MV-4-11 (cell line): ENCODE data around the gene LSM14A.
"Not testable (repeated sequence)": the region's sequence is repeated elsewhere in the genome, so short reads cannot be mapped to it uniquely, and the experiment has no call there.

ENCODE experiments used
- DNase-seq: peaks from one replicate; lab custom pipeline; 2025; lab: John Stamatoyannopoulos, UW

The LSM14A gene

DNA sequence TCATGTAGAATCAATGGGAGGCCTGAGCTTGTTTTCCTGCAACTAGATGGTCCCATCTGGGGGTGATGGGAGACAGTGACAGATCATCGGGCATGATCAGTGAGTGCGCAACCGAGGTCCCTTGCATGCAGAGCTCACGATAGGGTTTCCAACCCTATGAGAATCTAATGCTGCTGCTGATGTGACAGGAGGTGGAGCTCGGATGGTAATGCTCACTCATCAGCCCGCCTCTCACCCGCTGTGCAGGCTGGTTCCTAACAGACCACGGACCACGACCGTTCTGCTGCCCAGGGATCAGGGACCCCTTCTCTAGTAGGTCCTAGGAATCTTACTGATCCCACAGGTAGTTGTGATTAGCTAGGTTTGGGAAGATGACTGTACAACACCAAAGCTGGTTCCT, 58.5 kb downstream of the LSM14A start:
- DNase-seq = no peak

DNA sequence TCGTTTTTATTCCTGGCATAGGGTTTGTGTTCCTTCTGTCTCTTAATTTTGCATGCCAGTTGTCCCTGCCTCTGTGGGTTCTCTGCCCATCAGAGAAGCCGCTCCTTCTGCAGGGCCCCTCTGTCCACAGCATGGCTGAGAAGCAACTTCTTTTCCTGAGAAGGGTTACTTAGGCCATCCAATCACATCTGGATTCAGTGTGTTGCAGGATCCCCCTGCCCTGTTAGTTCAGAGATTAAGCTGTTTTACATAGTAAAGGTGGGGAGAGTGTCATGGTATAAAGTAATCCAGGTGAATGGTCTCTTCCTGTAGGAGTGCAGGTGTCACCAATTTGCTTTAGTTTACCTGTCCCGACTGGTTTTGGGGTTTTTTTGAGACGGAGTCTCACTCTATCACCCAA, 59.1 kb downstream of the LSM14A start:
- DNase-seq = no peak

DNA sequence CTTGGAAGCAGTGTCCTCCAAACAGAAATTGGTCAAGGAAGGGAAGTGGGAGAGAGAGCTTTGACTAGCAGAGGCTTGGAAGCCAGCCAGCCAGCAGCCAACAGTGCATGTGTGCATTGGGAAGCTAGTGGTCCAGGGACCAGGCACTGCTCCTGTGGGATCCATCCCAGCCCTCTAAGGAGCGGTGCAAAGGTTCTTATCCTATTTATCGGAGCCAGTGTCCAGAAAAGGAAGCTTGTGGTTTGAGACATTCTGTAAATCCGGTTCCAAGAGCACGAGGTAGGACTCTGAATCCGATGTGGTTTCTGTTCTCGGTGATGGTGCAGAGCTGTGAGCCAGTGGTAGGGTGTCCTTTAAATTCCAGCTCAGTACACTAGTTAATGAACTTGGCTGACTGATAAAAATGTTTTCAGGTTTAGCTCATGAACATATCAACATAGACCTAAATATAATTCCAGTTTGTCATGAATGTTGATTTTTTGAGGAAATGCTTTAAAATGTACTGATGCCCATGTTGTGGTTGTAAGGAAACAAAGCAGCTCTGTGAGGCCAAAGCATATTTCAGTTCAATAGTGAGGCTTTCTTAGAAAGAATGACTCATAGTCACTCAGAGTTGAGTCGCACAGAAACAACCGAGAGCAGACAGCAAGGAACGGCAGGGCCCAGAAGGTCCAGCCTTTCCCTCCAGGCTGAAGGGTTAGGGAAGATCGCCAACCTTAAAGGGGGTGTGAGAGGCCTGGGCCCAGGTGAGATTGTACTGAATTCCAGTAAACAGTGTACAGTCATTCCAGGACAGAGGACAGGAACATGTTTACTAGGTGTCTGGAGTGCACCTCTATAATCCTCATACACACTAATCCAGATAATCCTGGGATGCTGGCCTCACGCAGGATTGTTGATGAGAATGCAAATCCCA, 60.5 kb downstream of the LSM14A start:
- peak; percentile 82 for DNase-seq

DNA sequence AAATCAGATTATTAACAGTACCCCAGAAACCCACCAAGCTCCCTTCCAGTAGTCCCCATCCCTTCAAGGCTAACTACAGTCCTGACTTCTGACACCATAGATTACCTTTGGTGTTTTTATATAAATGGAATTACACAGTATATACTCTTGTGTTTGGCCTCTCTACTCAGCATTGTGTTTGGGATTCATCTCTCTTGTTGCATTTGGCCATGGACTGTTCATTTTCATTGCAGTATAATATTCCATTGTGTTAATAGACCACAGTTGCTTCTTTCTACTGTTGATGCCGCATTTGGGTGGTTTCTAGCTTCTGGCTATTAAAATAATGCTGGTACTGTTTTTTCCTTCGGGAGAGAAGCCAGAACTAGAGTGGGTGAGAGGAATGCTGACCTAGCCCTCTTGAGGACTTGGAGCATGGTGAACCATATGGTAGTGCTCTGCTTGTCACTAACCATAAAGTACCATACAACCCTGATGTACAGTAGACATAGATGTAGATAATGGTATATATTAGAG, 63.2 kb downstream of the LSM14A start:
- DNase-seq = no peak

DNA sequence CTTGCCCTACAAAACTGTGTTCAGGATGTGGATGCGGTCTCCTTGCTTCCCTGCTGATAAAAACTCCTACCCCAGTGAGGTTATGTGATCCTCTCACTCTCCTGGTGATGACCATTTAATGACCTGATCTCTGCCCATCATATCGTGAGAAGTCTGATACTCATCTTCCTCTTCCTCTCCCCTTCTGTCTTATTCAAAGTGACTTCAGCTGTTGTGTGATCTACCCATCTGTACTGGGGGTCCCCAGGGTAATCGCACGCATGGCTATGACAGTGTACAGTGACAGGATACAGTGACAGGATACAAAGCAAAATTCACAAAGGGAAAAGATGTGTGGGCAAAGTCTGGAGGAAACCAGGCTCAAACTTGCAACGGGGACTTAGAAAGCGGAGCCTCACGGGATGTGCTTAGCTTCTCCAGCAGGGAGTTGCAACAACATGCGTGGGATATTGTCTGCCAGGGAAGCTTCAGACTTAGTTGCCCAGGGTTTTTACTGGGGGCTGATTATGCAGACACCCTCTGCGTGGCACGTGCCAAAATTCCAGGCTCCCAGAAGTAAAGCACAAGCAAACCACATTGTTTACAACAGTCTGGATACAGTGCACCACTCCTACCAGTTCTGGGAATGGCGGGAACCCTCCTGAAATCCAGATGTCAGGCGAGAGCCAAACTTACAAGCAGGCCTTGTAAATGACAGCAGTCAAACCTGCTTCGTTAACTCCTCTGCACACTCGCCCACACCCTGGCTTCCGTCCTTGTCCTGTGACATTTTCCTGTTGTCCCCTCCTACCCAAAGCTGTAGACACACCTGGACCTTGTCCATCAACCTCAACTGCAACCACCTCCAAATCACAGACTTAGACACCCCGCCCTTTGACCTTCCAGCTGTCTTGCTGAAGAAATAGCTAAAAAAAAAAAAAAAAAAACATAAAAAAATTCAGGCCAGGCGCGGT, 64.0 kb downstream of the LSM14A start:
- DNase-seq = no peak

DNA sequence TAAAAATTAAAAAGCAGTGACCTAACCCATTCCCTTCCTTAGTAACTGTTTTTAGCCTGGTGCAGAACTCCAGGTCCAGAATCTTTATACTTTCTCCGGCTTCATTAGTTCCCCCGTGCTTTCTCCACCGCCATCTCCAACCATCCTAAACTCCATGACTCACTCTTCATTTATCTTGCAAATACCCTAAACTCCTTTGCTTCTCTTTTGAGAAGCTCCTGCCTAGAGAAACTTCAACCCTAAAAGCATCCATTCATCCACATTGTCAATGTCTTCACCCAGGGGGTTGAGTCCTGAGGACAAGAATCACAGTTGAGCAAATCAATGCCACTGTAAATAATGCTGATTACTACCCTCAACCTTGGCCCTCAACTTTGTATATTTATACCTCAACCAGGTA, 65.0 kb downstream of the LSM14A start:
- DNase-seq = no peak

DNA sequence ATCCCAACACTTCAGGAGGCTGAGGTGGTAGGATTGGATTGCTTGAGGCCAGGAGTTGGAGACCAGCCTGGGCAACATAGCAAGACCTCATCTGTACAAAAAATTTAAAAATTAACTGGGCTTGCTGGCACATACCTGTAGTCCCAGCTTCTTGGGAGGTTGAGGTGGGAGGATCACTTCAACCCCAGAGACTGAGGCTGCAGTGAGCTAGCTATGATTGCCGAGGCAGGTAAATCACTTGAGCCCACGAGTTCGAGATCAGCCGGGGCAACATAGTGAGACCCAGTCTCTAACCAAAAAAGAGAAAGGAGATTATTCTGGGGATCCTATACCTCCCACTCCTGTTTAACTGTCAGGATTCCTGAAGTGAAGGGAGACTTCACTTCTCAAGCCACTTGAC, 65.6 kb downstream of the LSM14A start:
- no peak for DNase-seq

DNA sequence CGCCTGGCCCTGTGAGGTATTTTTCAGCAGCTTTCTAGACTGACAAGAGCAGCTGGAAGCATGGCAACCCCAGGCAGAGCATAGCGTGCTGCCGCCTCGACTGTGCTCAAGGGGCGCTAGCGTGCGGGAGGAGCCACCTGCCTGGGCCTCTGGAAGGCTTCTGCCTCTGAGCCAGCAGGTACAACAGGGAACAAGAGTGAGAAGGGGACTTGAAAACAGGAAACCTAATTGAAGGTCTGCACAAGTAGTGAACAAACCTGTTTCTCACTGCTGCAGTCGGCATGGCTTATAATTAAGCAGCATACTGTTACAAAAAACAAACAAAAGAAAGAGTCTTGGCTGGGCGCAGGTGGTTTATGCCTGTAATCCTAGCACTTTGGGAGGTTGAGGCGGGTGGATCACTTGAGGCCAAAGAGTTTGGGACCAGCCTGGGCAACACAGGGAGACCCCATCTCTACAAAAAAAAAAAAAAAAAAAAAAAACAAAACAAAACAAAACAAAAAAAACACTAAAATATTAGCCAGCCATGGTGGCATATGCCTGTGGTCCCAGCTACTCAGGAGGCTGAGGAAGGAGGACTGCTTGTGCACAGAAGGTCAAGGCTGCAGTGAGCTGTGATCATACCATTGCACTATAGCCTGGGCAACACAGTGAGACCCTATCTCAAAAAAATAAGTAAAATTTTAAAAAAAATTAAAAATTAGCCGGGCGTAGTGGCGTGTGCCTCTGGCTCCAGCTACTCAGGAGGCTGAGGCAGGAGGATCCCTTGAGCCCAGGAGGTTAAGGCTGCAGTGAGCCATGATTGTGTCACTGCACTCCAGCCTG, 69.4 kb downstream of the LSM14A start:
- DNase-seq = no peak

DNA sequence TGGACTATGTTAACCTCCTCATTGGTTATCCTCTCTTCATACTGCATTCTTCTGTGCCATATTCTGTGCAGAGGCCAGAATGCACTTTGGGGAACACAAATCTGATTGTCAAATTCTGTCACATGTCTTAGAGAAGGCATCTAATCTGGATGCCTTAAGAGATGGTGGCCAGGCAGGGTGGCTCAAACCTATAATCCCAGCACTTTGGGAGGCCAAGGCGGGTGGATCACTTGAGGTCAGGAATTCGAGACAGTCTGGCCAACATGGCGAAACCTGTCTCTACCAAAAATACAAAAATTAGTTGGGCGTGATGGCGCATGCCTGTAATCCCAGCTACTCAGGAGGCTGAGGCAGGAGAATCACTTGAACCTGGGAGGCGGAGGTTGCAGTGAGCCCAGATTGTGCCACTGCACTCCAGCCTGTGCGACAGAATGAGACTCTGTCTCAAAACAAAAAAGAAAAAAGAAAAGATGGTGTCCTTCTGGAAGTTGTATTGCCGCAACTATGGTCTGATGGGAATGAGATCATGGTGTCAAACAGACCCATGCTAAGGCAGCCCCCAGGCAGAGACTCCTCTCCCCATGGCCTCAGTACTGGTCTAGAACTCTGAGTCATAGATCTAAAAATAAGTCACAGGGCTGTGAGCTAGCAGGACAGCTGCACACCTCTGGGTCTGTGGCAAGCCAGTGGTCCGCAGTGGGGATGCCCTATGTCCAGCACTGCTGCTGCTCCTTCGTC, 71.0 kb downstream of the LSM14A start:
- not testable (repeated sequence) for DNase-seq

DNA sequence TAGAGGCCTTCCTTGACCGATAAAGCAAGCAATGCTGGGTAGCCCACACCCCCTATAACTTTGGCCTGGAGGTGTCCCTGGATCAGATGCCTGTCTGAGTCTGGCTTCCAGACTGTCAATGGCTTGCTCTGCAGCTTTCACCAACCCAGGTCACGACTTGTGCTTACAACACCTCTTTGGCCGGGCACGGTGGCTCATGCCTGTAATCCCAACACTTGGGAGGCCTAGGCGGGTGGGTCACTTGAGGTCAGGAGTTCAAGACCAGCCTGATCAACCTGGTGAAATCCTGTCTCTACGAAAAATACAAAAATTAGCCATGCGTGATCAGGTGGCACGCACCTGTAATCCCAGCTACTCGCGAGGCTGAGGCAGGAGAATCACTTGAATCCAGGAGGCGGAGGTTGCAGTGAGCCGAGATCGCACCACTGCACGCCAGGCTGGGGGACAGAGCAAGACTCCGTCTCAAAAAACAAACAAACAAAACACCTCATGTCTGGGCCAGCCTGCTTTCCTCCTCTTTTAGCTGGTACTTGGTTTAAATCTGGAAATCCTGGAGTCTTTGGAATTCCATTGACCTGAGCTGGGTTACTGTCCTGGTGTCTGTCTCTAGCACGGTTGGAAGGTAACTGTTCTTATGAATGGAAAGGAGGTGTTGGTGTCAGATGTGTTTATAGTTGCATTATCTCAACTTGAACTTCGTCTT, 71.7 kb downstream of the LSM14A start:
- DNase-seq = no peak

DNA sequence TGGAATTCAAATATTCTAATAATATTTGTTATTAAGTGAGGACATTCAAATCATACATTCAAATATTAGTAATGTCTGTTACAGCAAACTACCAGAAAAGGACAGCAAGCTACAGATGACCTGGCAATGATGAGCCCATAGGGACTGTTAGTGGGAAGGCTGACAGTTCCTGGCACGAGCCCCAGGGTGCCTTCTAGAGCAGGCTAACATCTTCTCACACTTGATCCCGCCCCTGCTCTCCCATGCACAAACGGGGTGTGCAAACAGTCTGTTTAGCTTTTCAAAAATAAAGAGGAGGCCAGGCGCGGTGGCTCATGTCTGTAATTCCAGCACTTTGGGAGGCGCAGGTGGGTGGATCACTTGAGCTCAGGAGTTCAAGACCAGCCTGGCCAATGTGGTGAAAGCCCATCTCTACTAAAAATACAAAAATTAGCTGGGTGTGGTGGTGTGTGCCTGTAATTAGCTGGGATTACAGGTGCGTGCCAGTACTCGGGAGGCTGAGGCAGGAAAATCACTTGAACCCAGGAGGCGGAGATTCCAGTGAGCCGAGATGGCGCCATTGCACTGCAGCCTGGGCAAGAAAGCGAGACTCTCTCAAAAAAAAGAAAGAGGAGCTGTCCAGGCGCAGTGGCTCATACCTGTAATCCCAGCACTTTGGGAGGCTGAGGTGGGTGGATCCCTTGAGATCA, 72.5 kb downstream of the LSM14A start:
- no peak for DNase-seq

DNA sequence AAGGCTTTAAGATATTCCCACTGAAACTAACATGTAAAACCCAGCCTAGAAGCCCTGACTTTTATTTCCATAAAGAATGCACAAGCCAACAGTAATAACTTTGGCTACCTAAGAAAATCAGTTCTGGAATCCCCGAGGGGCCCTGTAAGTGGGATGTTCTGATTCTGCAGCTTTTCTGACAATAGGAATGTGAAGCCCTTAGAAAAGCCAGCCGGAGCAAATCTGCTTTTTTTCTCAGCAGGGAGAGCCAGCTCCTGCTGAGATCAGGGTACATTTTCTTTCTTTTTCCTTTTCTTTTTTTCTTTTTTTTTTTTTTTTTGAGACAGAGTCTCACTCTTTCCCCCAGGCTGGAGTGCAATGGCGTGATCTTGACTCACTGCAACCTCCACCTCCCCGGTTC, 74.0 kb downstream of the LSM14A start:
- no peak for DNase-seq

DNA sequence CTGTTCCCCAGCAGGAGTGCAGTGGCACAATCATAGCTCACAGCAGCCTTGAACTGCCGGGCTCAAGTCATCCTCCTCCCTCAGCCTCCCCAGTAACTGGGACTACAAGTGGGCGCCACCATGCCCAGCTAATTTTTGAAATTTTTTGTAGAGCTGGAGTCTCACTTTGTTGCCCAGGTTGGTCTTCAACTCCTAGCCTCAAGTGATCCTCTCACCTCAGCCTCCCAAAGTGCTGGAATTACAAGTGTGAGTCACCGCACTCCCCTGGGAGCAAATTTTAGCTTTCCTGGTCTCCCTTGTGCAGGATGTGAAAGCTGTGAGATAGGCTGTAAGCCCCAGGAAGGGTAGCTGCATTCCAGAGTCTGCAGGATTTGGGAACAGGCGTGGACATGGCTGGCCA, 76.6 kb downstream of the LSM14A start:
- DNase-seq = no peak

DNA sequence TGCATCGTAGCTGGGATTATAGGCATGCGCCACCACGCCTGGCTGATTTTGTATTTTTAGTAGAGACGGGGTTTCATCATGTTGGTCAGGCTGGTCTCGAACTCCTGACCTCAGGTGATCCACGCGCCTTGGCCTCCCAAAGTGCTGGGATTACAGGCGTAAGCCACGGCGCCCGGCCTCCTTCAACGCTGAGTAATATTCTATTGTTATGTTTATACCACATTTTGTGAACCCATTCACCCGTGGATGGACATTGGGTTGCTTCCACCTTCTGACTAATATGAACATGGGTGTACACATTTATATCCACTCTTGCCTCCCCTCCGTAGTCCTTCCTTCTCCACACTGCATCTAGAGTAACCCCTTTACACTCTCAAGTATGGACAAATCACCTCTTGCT, 80.9 kb downstream of the LSM14A start:
- not testable (repeated sequence) for DNase-seq

DNA sequence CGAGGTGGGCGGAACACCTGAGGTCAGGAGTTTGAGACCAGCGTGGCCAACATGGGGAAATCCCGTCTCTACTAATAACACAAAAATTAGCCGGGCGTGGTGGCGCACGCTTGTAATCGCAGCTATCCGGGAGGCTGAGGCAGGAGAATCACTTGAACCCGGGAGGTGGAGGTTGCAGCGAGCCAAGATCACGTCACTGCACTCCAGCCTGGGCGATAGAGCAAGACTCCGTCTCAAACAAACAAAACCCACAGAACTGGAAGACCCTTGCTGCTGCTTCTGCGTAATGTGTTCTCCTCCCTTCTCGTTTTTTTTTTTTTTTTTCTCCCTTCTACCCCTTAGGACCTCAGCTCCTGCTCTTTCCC, 81.4 kb downstream of the LSM14A start:
- not testable (repeated sequence) for DNase-seq

DNA sequence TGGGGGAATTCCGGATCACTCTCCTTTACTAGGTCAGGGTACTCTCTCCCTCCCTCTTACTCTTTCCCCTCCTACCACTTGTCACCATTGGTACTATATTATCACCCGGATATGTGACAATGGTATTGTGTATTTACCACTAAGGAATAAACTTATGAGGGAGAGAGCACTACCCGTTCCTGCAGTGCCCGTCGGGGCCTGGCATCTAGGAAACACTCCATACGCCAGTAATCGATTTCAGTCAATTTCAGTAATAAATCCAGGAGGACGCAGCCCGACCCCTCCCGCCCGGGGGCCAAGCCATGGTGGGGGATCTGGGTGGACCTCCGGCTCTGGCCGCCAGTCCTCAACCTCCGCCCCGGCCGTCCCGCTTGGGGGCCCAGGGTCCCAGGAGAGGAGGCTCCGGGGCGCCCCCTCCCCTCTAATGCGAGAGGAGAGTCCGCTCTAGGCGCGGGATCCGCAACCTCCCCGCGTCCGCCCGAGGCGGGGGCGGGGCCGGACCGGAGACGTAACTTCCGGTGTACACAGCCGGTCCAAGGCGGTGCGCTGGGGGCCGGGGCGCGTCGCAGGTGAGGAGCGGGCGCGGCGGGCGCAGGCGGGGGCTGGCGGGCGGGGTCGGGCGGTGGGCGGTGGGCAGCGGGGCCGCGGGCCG, 81.9 kb downstream of the LSM14A start, which contains the start of gene GARRE1:
GARRE1 (plus strand) TSS at position 509 of the 652 bp plus-strand sequence. CDS start 45,920 bp downstream, outside the sequence.
- DNase-seq = peak; percentile 38

DNA sequence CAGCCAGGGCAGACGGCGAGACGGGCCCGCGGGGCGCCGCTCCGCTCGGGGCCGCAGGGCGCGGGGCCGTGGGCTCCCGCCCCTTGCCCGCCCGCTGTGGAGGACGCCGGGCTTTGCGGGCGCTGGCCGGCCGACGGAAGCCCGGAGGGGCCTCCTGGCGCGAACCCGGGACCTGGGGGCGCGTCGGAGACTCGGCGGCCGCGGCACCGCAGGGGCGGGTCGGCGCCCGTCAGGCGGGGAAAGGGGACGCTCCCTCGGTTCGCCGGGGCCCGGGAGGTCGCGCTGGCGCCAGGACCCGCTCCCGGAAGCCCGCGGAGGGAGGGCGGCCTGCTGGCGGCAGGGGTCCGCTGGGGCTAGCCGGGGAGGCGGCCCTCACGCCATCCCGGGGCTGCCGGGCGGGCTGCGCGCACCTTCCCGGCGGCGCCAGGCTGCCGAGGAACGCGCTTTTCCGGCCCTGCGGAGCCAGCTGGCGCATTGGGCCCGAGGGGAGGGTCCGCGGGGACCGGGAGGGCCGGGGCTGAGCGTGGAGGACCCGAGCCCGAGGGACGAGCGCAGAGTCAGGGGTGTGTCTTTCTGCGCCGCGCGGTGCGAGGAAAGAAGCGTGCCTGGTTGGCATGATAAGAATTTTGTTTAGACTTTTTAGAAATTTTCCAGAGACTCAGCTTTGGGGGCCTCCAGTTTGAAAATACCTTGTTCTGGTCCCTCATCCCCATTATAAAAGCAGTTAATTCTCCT, 82.6 kb downstream of the LSM14A start:
- DNase-seq = no peak

DNA sequence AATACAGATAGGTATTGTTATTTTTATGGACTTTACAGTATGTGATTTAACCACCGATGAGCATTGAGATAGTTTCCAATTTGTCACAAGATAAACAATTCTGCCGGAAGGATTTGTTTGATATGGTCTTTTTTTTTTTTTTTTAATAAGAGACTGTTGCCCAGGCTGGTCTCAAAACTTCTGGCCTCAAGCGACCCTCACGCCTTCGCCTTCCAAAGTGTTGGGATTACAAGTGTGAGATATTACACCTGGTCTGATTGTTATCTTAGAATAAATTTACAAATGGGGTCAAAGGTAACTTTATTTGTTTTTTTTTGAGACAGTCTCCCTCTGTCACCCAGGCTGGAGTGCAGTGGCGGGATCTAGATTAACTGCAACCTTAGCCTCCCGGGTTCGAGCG, 83.2 kb downstream of the LSM14A start:
- DNase-seq = no peak
